Measurements from ENCODE around the gene CLSTN3.

DNA sequence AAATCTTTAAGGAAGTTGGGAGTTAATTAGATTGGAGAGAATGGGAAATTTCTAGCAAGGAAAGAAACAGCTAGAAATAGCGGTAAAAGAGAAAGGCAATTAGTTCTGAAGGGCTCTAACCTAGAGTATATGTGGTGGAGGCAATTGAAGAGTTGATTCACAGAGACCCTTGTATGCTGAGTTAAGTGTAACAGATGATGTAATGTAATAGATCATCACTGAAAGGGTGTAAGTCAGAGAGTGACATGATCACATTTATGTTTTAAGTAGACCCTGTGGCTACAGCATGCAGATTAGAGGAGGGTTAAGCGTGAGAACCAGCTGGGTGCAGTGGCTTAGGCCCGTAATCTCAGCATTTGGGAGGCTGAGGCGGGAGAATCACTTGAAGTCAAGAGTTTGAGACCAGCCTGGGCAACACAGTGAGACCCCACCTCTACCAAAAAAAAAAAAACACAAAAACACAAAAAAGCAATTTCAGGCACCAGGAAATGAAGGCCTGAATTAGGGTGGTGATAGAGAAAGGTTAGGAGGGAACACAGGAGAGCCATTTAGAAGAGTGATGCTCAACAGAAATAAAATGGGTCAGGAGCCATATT, 4.4 kb upstream of the CLSTN3 start:
- no peak for TF ChIP-seq CTCF (IDR thresholded peaks at IDR 0.05)
- no peak for TF ChIP-seq POLR2AphosphoS5 (IDR thresholded peaks at IDR 0.05)
